ENCODE results near the gene ZNF212. TPM values are rescaled to one million over a fixed set of nuclear protein-coding genes. Genes with fewer than 3 reads are reported as not detected.

The ZNF212 gene
- total RNA-seq, 1 experiment from 2014 or later, result 9.7 TPM

- POLR2A ChIA-PET (ENCODE audit: unreplicated experiment), result no interaction called here
- no peaks in the 10 kb centered on the region for H4K20me1 ChIP-seq (ENCODE audit: low read length)
- CTCF ChIA-PET, result no interaction called here
- no peak overlapping the region for H3K4me2 ChIP-seq (ENCODE audit: low read length)
- no TSS peak for BruUV-seq (replicated peaks)
- no peak overlapping the region for H2AFZ ChIP-seq (ENCODE audit: low read length)
- no peak overlapping the region for H3K4me3 ChIP-seq (ENCODE audit: low read length)
- TF ChIP-seq CTCF (conservative IDR thresholded peaks at IDR 0.05; ENCODE audit: low read depth, low read length) (no peak), EZH2 (IDR thresholded peaks at IDR 0.05; ENCODE audit: low read length, unreplicated experiment) (no peak), EZH2phosphoT487 (IDR thresholded peaks at IDR 0.05; ENCODE audit: borderline replicate concordance, low read length) (no peak)
- H3K9me2 ChIP-seq (replicated peaks; ENCODE audit: low read length), result no peaks in the 10 kb centered on the region
- no peak overlapping the region for H3K27ac ChIP-seq (ENCODE audit: low read length)
- H3K79me2 ChIP-seq (ENCODE audit: low read length), result no peaks in the 10 kb centered on the region
- no peak overlapping the region for H3K9ac ChIP-seq (ENCODE audit: low read length)
- H3K27me3 ChIP-seq (ENCODE audit: low read length), result no peaks in the 10 kb centered on the region
- no peak for DNase-seq
- peaks cover 60% of the 10 kb centered on the region for H3K36me3 ChIP-seq (ENCODE audit: low read depth, low read length)
- no peaks in the 10 kb centered on the region for H3K9me3 ChIP-seq (ENCODE audit: low read length)
- H3K4me1 ChIP-seq (ENCODE audit: insufficient read depth, low read length), result peaks cover 3% of the 10 kb centered on the region; the same call in 1 of the 2 replicates
- H3F3A ChIP-seq (ENCODE audit: low read length, unreplicated experiment), result no peaks in the 10 kb centered on the region
- no peak for ATAC-seq
- intact Hi-C loops (cut with micrococcal nuclease), result no loop called here
Observed at GRCh38 chr7:149214020-149214720, 25.3 kb upstream of the ZNF212 start.

DNA sequence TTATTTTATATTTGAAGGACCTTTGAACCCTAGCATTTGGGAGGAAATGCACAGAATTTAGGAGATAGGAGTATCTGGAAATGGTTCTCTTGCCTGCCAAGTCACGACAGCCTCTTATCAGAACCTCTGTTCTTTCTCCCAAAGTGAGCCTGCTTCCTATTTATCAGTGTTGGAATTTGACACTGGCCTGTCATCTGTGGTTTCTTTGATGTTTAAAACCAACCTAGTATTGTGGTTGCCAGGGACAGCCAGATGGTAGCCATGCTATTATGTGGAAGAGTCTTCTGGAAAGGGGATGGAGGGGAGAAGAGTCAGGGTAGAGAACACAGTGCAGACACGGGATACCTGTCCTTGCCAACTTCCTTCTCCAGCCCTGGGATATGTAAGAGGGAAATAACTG, 23.0 kb upstream of the ZNF212 start:
- H3K36me3 ChIP-seq (ENCODE audit: low read depth, low read length), result peaks cover 47% of the 10 kb centered on the region
- no TSS peak for BruUV-seq (replicated peaks)

More for the DNA sequence above, 23.0 kb upstream of the ZNF212 start:
- H3K79me2 ChIP-seq (ENCODE audit: low read length), result no peaks in the 10 kb centered on the region
- no peaks in the 10 kb centered on the region for H4K20me1 ChIP-seq (ENCODE audit: low read length)
- H3K4me2 ChIP-seq (ENCODE audit: low read length), result no peak overlapping the region
- H3K27ac ChIP-seq (ENCODE audit: low read length), result no peak overlapping the region
- no peak overlapping the region for H3K4me3 ChIP-seq (ENCODE audit: low read length)
- ATAC-seq (no peak), DNase-seq (no peak)
- H3K4me1 ChIP-seq (ENCODE audit: insufficient read depth, low read length), result 0 out of 2 replicates have a peak, but pooled peaks cover 4% of the 10 kb centered on the region
- no peaks in the 10 kb centered on the region for H3F3A ChIP-seq (ENCODE audit: low read length, unreplicated experiment)
- H3K9me2 ChIP-seq (replicated peaks; ENCODE audit: low read length), result no peaks in the 10 kb centered on the region
- no peaks in the 10 kb centered on the region for H3K9me3 ChIP-seq (ENCODE audit: low read length)
- POLR2A ChIA-PET (ENCODE audit: unreplicated experiment), result no interaction called here
- H3K27me3 ChIP-seq (ENCODE audit: low read length), result no peaks in the 10 kb centered on the region
- intact Hi-C loops (cut with micrococcal nuclease), result no loop called here
- H2AFZ ChIP-seq (ENCODE audit: low read length), result no peak overlapping the region
- CTCF ChIA-PET, result no interaction called here
- H3K9ac ChIP-seq (ENCODE audit: low read length), result no peak overlapping the region
- TF ChIP-seq EZH2phosphoT487 (IDR thresholded peaks at IDR 0.05; ENCODE audit: borderline replicate concordance, low read length) (no peak), CTCF (conservative IDR thresholded peaks at IDR 0.05; ENCODE audit: low read depth, low read length) (no peak), EZH2 (IDR thresholded peaks at IDR 0.05; ENCODE audit: low read length, unreplicated experiment) (no peak)

Data from PC-3 (cell line).